GM23338 (cell line): ENCODE results near the gene WIPF1.

Experiments
- CREB1 ChIP-seq: fragments of 250-450 bp; sonication (Bioruptor Pico); IDR thresholded peaks from 2 replicates; pipeline ENCODE4 v1.5.0; 2020; ENCODE audit warnings: low read depth, mild to moderate bottlenecking, moderate library complexity
- CTCF ChIP-seq, 2 experiments: fragments of 200-600 bp in 1 of 2; sonication (generic) in 1 of 2; conservative IDR thresholded peaks; 2 replicates each; pipeline versions ENCODE4 v1.5.1 to v1.6.1; 2016 to 2017; ENCODE audit warnings: antibody characterized with exemption in 2 of 2, low read depth in 2 of 2, mild to moderate bottlenecking in 2 of 2, moderate library complexity in 1 of 2
- EZH2 ChIP-seq: fragments of 200-600 bp; sonication (generic); IDR thresholded peaks from one replicate; pipeline ENCODE4 v1.8.0; 2017; ENCODE audit warnings: antibody characterized with exemption, mild to moderate bottlenecking, low read depth; ENCODE audit not compliant: unreplicated experiment
- EZH2phosphoT487 ChIP-seq: fragments of 200-600 bp; sonication (generic); IDR thresholded peaks from one replicate; pipeline ENCODE4 v1.8.1; 2018; ENCODE audit warnings: antibody characterized with exemption; ENCODE audit not compliant: unreplicated experiment
- JUNB ChIP-seq: IDR thresholded peaks from one replicate; pipeline ENCODE4 v1.6.1; 2016; ENCODE audit warnings: antibody characterized with exemption; ENCODE audit not compliant: unreplicated experiment
- NANOG ChIP-seq: IDR thresholded peaks from 2 replicates; pipeline ENCODE4 v1.6.1; 2016; ENCODE audit warnings: antibody characterized with exemption, borderline replicate concordance
- POLR2AphosphoS5 ChIP-seq: IDR thresholded peaks from 2 replicates; pipeline ENCODE4 v1.6.1; 2016; ENCODE audit warnings: antibody characterized with exemption, low read depth
- REST ChIP-seq: IDR thresholded peaks from one replicate; pipeline ENCODE4 v1.6.1; 2018; ENCODE audit warnings: antibody characterized with exemption; ENCODE audit not compliant: unreplicated experiment
- STAT1 ChIP-seq: IDR thresholded peaks from one replicate; pipeline ENCODE4 v1.6.1; 2016; ENCODE audit warnings: antibody characterized with exemption; ENCODE audit not compliant: unreplicated experiment
- ZNF331 ChIP-seq: fragments of 250-450 bp; sonication (Bioruptor Pico); IDR thresholded peaks from 2 replicates; pipeline ENCODE4 v1.5.0; 2020; ENCODE audit warnings: low read depth, mild to moderate bottlenecking, moderate library complexity
- TF ChIP-seq, protein P1 (sequence below): IDR thresholded peaks from 2 replicates; pipeline ENCODE4 v1.6.1; 2016; ENCODE audit warnings: antibody characterized with exemption

- TF ChIP-seq CTCF (conservative IDR thresholded peaks at IDR 0.05; ENCODE audit: low read depth in 2 of 2) (no peak), EZH2 (no peak), STAT1 (no peak), REST (no peak), POLR2AphosphoS5 (no peak), NANOG (no peak), EZH2phosphoT487 (no peak), ZNF331 (no peak), CREB1 (CRISPR knock-in tag) (no peak), JUNB (no peak)
- TF ChIP-seq, protein P1, sequence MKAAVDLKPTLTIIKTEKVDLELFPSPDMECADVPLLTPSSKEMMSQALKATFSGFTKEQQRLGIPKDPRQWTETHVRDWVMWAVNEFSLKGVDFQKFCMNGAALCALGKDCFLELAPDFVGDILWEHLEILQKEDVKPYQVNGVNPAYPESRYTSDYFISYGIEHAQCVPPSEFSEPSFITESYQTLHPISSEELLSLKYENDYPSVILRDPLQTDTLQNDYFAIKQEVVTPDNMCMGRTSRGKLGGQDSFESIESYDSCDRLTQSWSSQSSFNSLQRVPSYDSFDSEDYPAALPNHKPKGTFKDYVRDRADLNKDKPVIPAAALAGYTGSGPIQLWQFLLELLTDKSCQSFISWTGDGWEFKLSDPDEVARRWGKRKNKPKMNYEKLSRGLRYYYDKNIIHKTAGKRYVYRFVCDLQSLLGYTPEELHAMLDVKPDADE: no peak
Measured at GRCh38 chr2:174645296-174645695, 47.7 kb upstream of the WIPF1 start.
